HG02970 (cell line): Measurements from ENCODE around the gene AKAP6.

Experiments used
- ATAC-seq: cut with Tn5 transposase; IDR thresholded peaks from one replicate; pipeline ENCODE4 v1.9.1; 2021; ENCODE audit warnings: mild to moderate bottlenecking, moderate library complexity, moderate number of reproducible peaks; ENCODE audit not compliant: unreplicated experiment, low FRiP score

The AKAP6 gene

GRCh38 chr14:32722631-32723183 lies 393.6 kb downstream of the AKAP6 start:
- ATAC-seq = no peak

GRCh38 chr14:32724867-32725471 lies 395.9 kb downstream of the AKAP6 start:
- no peak for ATAC-seq

GRCh38 chr14:32726516-32726915 lies 397.4 kb downstream of the AKAP6 start:
- no peak for ATAC-seq

GRCh38 chr14:32727832-32728231 lies 398.7 kb downstream of the AKAP6 start:
- ATAC-seq = no peak

- no peak for ATAC-seq
These were observed 399.4 kb downstream of the AKAP6 start for GRCh38 chr14:32728526-32728925.

- no peak for ATAC-seq
These were observed 399.9 kb downstream of the AKAP6 start for GRCh38 chr14:32728976-32729375.

- ATAC-seq = no peak
These were observed 402.2 kb downstream of the AKAP6 start for GRCh38 chr14:32731249-32731648.

- no peak for ATAC-seq
These were observed 403.9 kb downstream of the AKAP6 start for GRCh38 chr14:32733015-32733414.

- no peak for ATAC-seq
These were observed 405.2 kb downstream of the AKAP6 start for GRCh38 chr14:32734261-32734660.

- no peak for ATAC-seq
These were observed 408.5 kb downstream of the AKAP6 start for GRCh38 chr14:32737621-32738020.

- ATAC-seq = no peak
These were observed 409.2 kb downstream of the AKAP6 start for GRCh38 chr14:32738206-32738871.

GRCh38 chr14:32744811-32745445 lies 415.8 kb downstream of the AKAP6 start:
- ATAC-seq = no peak

GRCh38 chr14:32754209-32754608 lies 425.1 kb downstream of the AKAP6 start:
- no peak for ATAC-seq

GRCh38 chr14:32756173-32756572 lies 427.1 kb downstream of the AKAP6 start:
- no peak for ATAC-seq

- no peak for ATAC-seq
These were observed 427.7 kb downstream of the AKAP6 start for GRCh38 chr14:32756775-32757174.

- no peak for ATAC-seq
These were observed 428.5 kb downstream of the AKAP6 start for GRCh38 chr14:32757568-32757967.

- no peak for ATAC-seq
These were observed 432.4 kb downstream of the AKAP6 start for GRCh38 chr14:32761381-32761968.

GRCh38 chr14:32762886-32763285 lies 433.8 kb downstream of the AKAP6 start:
- ATAC-seq = no peak

- ATAC-seq = no peak
These were observed 434.6 kb downstream of the AKAP6 start for GRCh38 chr14:32763673-32764072.

GRCh38 chr14:32764131-32764530 lies 435.0 kb downstream of the AKAP6 start:
- ATAC-seq = no peak

GRCh38 chr14:32770422-32770821 lies 441.3 kb downstream of the AKAP6 start:
- no peak for ATAC-seq
